ENCODE results near the gene RYR2.
A peak's percentile ranks its signal among the peaks of the same experiment; 100 is the strongest.
"Not testable (repeated sequence)": the region's sequence is repeated elsewhere in the genome, so short reads cannot be mapped to it uniquely, and the experiment has no call there.

RYR2 gene

GRCh38 chr1:237814319-237814924 lies 772.4 kb downstream of the RYR2 start:
- DNase-seq, result peak; percentile 25 to 39 (median 27)

- DNase-seq, result no peak
Measured at GRCh38 chr1:237817277-237817676, 775.3 kb downstream of the RYR2 start.

- DNase-seq, result not testable (repeated sequence)
Measured at GRCh38 chr1:237820634-237821033, 778.6 kb downstream of the RYR2 start.

- no peak for DNase-seq
Measured at GRCh38 chr1:237832858-237833257, 790.9 kb downstream of the RYR2 start.

GRCh38 chr1:237834048-237834447 lies 792.1 kb downstream of the RYR2 start:
- DNase-seq, result no peak

- DNase-seq, result no peak
Measured at GRCh38 chr1:237834461-237834860, 792.5 kb downstream of the RYR2 start.

GRCh38 chr1:237838320-237838719 lies 796.3 kb downstream of the RYR2 start:
- no peak for DNase-seq

GRCh38 chr1:237838904-237839534 lies 797.0 kb downstream of the RYR2 start:
- no peak for DNase-seq

- no peak for DNase-seq
Measured at GRCh38 chr1:237841485-237841884, 799.5 kb downstream of the RYR2 start.

GRCh38 chr1:237843516-237843915 lies 801.5 kb downstream of the RYR2 start:
- not testable (repeated sequence) for DNase-seq

- DNase-seq, result peak; percentile 78 to 88 (median 81)
Measured at GRCh38 chr1:237851210-237851845, 809.3 kb downstream of the RYR2 start.

- DNase-seq, result no peak
Measured at GRCh38 chr1:237852342-237852741, 810.4 kb downstream of the RYR2 start.

GRCh38 chr1:237857455-237857854 lies 815.5 kb downstream of the RYR2 start:
- DNase-seq, result no peak

- no peak for DNase-seq
Measured at GRCh38 chr1:237858992-237859391, 817.0 kb downstream of the RYR2 start.

- peak; percentile 42 to 79 (median 63) for DNase-seq
Measured at GRCh38 chr1:237861944-237862343, 820.0 kb downstream of the RYR2 start.

GRCh38 chr1:237863234-237863633 lies 821.2 kb downstream of the RYR2 start:
- DNase-seq, result no peak

- DNase-seq, result peak; percentile 77 to 80 (median 78)
Measured at GRCh38 chr1:237864338-237865244, 822.6 kb downstream of the RYR2 start.

- no peak for DNase-seq
Measured at GRCh38 chr1:237867380-237867888, 825.5 kb downstream of the RYR2 start.

- no peak for DNase-seq
Measured at GRCh38 chr1:237868817-237869600, 827.0 kb downstream of the RYR2 start.

GRCh38 chr1:237873487-237874211 lies 831.7 kb downstream of the RYR2 start:
- DNase-seq, result peak; percentile 4 to 51 (median 32)

GRCh38 chr1:237875291-237875690 lies 833.3 kb downstream of the RYR2 start:
- DNase-seq, result no peak

Data from suppressor macrophage treated with lipopolysaccharide for 1 hour (primary cell).